HG03196 (cell line): Measurements from ENCODE around the gene MBL2.
A peak's percentile ranks its signal among the peaks of the same experiment; 100 is the strongest.

Source experiments
- ATAC-seq: cut with Tn5 transposase; IDR thresholded peaks from one replicate; pipeline ENCODE4 v1.9.1; 2021; ENCODE audit not compliant: unreplicated experiment

Gene MBL2

DNA sequence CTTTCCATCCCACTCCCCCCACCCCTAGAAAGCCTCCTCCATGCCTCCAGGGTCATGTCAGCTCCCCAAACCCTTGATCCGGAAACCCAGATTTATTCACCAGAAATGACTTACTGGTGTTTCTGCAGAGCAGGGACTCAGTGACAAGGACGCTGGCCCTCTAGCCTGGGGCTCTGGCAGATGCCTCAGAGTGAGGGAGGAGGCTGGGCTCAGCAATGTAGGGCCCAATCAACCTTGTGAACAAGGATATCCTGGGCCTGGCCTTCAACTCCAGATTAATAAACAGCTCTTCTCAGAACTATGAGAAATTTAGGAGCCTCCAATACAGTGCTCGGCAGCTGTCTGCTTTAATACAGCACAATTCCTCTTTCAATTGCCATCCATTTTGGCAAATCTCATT, at the start of gene MBL2:
TSS of gene MBL2 (minus strand) at position 162 of the 400 bp plus-strand sequence. CDS start 1,149 bp downstream, outside the sequence.
- ATAC-seq, result no peak

DNA sequence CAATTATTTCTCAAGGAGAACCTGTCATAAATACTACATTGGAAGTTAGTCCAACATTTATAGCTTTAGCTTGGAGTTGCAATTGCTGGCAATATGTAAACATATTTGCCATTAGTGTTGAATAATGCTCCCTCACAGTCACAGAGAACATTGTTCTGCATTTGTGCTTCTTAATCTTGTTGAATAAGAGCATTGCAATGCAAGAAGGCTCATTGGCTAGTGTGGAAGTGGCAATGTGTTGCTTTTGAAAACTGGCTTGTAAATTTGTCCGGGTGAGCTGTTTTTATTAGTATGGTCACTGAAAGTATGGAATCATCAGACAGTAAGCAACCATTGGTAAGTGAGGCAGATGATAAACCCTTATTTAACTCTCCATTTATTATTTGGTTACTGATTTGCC, 47.7 kb upstream of the MBL2 start:
- ATAC-seq, result no peak

DNA sequence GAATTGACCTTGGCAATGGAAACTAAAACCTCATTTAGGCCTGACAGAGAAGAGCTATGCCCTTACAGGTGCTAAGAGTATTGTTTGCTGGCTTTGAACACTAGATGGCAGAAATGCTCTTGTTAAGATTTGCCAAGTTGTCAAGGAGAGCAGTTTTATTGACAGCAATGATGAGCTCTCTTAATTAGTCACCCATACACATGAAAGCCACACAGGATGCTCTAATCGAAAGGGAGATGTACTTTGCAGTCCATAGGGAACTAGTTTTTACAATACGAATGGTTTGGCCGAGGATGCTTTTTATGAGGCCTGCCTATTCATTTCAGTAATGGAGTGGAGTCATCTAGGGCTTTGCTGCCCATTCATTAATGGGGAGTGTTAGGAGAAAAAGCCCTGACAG, 45.4 kb upstream of the MBL2 start:
- ATAC-seq, result peak; percentile 96

DNA sequence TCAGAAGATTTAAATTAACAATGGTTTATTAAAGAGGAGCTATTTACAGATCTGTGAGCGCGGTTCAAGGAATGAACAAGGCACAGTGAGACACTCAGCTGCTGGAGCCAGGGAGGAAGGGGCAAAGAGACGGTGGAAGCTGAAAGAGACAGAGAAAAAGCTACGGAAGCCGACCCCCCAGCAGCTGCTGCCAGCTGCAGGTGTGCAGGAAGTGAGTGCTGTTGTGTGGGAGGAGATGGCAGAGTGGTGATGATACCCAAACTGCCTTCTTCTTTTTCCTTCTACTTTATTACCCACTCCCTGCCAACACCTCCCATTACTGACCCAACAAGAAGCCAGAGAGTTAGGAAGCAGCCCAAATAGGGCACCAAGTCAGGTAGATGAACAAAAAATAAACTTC, 41.9 kb upstream of the MBL2 start:
- no peak for ATAC-seq

DNA sequence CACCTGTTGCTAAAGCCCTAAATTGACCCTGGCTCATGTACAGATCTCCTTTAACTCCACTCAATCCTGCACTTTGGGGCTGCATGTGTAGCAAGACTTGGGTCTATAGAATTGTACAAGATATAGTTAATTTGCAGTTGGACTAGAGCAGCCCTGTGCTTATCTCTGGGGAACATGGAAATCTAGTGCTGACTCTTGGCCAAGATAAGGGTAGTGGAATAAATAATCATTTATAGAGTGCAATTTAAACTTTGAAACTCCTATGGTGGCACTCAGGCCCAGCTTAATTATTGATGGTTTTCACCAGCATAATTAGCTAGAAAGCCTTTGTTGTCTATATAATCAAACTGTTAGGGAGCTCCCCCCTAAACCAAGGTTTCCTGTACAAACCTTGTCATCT, 39.2 kb upstream of the MBL2 start:
- ATAC-seq, result no peak

DNA sequence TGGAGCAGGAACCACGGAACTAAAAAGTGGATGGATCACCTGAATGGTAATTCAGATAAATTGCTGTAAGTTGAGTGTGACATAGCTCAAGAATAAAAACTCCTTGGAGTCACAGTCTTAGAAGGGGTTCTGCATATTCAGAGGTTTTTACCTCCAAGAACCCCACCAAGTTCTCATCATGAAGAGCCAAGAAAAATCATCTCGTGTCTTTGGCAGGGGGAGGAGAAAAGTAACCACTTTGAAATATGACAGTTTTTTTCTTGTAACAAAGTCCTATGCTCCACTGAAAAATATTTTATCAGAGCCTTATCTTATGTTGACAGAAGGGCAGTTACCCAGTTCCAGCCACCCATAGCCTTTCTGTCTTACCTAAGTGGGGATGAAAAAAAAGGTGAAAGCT, 38.2 kb upstream of the MBL2 start:
- no peak for ATAC-seq

DNA sequence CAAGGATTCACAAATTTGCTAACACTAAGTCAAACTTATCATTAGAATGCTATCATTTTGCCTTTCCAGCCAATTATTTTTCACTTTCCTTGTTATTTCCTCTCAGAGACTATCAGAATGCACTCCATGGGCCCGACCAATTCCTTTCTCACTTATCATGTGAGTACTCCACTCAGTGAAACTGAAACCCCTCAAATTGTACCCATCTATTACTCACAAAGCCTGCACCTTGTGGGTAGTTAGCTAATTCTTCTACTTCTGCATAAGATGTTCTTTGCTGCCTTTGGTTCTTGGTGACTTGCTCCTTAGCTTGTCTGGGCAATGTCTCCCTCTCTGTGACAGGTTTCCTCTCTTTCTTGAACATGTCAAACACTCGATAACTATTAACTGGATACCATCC, 35.2 kb upstream of the MBL2 start:
- ATAC-seq, result no peak

DNA sequence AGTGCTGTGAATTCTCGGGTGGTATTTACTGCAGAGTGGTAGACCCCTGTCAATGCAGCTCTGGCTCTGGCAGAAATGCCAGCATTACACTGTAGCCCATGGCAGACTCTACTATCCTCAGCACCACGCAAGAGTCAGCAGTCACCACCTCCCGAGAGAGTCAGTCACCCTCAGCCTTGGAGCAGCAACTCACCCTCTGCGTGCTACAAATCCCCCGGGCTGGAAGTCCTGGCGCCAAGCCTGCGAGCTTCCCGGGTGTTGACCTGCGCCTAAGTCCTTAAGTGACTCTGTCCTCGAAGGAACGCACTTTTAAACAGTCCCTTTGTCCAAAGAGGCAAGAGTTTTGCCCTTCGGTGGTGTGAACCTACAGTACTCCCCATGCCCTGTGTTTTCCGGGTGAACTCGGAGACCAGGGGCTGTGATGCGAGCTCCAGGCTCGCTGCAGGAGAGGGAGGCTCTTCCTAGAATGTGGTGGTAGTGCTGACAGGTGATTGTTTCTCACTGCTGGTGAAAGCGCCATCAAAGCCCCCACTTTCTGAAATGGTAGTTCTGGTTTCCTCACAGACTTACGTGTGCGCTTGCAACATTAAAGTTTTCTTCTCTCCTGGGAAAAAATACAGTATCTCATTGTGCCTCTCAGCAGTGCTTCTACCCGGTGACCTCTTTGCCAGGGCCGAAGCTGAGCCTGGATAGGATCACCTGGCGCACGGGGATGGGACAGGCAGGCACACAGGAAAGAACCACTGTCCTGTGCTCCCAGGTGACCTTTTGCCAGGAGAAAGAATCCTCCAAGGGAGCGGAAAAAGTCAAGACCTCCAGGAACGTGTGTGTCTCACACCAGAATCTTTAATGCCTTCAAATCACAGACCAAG, 33.1 kb upstream of the MBL2 start:
- no peak for ATAC-seq

DNA sequence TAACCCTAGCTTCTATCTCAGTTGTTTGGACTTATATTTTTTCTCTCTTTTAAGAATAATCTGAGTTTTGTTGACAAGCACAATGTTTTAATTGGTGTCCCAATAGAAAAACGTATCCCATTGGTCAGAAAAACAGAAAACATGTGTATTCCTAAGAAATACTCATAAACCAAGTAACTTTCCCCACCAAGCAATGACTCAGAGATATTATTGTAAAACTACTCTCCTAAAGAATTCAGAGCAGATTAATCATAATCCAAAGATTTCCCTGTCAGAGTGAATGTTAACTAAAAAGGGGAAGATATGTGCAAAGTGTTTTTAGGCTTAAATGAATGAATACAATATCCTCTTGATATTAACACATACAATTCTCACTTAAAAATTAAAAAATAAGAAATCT, 29.4 kb upstream of the MBL2 start:
- ATAC-seq, result no peak

DNA sequence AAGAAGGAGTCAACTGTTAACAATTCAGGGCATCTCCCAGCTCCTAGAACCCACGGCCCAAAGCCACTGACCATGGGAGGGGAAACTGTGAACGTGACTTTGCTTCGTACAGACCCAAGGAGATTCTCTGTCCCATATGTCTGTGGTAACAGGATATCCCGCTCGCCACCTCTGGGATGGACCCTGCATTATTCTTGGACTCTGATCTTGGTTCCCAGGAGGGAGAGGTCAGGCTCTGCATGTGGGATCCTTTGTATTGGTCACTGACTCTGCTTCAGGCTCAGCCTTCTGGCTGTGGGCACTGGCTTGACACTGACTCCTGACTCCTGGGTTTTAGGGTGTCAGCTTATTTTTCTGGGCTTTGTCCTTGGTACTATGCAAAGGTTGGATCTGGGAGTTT, 13.5 kb upstream of the MBL2 start:
- ATAC-seq, result no peak

DNA sequence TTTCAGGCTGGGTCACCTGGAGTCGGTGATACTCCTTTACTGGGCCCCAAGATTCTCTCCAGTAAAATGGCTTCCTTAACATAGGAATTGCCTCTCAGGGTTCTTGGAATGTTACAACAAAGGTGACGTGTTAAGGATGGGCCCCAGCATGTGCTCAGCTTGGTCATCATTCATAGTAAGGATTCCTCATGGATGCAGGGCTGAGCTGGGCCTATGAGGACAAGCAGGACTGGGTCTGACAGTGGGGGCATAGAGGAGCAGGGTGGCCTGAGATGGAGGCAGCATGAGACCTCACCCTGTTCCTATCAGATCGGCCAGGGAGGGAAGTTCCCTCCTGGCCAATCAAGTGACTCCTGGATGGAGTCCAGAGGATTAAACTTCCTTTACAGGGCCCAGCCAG, 12.8 kb upstream of the MBL2 start:
- ATAC-seq, result no peak

DNA sequence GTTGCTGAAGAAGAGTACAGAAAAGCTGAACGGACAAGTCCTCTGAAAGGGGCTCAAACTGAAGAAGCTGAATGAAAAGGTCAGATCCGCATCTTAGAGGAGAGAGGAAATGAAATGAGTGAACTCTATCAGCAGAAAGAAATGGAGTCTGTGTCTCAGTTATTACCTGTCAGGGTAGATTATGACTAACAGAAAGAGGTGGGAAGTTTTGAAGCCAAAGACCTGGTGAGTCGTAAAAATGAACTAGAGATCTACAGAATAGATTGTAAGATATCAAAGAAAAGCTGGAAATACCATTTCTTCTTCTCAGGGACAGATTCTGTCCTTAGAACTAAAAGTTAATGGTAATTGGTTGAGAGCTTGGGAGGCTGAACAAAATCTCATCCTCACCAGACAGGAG, 11.1 kb upstream of the MBL2 start:
- ATAC-seq, result no peak

DNA sequence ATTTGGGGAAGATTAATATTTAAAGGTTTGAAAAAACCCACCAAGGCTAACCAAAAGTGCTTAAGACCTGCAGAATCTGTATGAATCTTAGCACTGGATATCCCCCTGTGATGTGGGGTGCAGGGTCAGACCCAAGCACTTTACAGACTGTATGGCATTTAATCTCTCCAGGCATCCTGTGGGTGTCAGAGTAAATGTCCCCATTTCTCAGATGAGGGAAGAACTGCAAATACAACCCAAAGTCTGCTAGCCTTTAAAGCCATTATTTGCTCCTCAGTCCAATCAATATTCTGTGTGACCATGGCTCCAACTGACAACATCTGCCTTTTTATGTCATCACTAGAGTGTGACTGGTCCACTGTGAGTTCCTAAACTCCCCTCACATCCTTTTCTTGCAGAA, 10.0 kb upstream of the MBL2 start:
- ATAC-seq, result no peak

DNA sequence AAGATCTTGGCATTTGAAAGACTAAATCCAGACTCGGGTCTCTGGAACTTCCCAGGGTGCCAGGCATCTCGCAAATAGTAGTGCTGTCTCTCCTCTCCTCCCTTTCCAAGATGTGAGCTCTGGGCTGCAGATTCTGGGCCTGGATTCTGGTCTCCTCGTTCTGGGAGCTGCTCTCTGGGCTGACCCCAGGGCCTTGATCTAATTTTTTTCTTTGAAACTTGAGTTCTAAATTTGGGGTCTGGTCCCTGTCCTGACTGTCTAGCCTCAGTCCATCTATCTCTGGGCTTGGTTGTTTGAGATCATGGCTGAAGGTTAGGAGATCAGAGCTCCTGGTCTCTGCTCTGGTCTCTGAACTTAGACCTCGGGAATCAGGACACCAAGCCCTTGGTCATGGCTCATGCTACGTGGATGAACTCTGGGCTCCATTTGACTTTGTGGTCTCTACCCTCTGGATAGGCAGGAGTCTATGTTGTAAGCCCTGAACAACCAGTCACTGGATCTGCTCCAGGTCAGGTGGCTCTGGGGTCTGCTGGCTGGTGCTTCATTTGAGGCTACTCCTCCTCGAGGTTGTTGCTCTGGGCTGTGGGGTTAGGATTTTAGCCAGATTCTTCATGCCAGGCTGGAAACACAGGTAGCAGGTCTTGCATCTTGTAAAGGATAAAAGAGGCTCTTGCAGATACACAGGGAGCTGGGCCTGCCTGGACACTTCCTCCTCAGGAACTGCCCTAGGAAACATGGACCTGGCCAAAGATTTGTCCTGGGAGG, 8.0 kb upstream of the MBL2 start:
- ATAC-seq, result no peak

DNA sequence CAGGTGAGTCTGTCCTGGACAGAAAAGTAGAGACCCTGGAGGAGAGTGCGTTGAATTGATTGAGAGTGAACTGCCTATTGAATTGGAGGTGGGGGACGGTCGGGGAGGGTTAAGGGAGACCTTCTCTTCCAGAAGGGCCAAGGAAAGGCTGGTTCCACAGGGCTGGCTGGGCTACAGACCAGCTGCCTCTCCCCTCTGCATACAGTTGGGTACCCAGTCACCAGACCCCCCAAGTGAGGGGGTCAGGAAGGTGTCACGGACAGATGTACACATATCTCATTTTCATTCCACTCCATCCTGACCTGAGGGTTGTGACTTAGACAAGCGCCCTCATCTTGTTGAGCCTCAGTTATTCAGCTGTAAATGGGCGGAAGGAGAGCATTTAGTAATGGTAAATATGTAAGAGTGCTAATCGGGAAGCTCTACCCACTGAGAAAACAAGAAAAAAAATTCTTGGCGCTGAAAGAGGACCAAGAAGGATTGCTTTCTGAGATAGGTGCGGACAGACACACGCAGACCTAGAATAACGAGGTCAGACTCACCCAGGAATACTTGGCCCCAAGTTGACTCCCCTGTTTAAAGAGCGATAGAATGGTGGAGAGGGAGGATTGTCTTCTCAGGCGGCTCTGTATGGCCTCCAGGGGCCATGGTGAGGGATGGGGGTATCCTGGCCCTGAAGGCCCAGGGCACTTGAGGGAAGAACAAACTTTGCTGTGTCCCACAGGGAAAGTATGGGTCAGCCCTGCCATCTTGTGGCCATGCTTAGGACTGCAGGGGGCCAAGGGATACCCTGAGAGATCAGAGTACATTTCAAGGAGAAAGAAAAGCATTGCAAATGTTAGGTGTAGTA, 7.2 kb upstream of the MBL2 start:
- ATAC-seq, result peak; percentile 93

DNA sequence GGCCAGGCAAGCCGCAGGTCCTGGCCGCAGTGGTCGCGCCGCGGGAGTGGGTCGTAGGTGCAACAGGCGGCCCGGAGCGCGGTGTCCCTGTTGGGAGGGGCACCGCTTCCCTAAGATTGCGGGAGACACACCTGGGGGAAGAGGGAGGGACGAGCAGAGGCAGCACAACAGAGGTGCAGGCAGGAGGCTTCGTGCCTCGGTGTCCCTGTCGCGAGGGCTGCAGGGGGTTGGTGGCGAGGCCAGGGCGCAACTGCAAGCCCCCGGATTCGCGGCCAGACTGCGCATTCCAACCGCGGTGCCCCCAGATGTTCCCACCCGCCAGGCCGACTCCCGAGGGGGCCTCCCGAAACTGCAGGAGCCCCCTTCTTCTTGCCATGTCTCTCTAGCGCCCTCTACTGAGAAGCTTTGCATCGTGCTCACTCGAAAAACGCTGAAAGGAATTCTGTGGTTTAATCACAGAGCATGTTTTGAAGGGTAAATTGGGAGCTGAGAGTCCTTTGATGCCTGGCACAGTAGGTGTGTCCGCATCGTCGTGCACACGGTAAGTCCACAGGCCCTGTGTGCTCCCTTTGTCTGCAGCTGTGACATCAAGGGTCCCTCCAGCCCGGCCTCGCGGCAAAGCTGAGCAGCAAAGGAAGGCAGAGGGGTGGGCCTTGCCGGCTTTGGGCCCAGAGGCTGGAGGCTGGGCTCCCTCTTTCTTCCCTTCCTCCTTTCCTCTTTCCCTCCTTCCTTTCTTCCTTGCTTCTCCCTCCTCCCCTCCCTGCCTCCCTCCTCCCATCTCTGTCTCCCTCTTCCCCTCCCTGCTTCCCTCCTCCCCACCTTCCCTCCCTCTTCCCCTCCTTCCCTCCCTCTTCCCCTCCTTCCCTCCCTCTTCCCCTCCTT, 6.2 kb upstream of the MBL2 start:
- no peak for ATAC-seq

DNA sequence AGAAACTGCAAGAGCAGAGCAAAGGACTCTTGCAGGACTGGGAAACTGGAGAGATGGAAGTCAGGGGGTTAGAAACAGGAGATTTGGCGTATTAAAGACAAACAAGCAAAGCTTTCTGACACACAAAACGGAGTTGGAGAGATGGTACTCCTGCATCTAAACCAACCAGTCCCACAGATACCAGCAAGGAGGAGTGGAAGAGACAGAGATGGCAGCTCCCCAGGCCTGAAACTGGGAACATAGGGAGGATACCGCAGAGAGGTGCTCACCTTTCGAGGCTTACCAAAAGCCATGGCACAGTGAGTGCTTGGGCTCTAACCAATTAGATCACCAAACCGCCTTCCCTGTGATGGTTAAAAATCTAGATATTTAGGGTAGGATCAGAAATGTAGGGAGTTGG, 4.8 kb upstream of the MBL2 start:
- no peak for ATAC-seq

DNA sequence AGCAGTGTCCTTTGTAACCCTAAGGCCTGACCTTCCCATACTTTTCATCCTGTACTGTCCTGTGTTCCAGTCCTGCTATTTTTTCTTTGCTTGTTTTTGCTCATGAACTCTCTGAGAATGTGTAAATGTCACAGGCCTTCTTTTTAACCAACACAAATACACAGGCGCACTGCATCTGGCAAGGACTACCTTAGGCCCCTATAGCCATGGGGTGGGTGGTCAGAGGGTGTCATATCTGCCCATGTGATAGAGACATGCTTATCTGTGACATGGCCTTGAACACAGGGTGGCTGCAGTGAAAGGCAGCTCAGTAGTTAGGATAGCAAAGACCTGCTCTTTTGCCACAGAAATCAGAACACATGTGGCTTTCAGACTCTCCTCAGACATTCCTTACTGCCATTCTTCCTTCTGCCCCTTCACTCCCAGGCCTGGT, 3.9 kb upstream of the MBL2 start:
- ATAC-seq, result no peak

DNA sequence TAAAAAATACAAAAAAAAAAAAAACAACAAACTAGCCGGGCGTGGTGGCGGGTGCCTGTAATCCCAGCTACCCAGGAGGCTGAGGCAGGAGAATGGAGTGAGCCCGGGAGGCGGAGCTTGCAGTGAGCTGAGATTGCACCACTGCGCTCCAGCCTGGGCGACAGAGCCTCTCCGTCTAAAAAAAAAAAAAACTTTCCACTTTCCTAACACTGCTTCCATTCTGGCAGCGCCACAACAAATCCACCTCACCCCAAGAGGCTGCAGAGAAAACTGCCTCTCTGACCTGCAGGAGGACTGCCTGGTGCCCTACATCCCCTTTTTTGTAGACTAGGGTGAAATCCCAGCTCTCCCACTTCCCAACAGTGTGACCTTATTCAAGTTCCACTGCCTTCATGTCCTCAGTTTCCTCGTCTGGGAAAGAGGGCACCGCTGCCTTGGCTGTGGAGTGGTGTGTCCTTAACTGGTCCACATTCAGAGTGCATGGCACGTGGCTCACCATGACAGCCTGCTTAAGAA, 2.6 kb upstream of the MBL2 start:
- ATAC-seq, result no peak

DNA sequence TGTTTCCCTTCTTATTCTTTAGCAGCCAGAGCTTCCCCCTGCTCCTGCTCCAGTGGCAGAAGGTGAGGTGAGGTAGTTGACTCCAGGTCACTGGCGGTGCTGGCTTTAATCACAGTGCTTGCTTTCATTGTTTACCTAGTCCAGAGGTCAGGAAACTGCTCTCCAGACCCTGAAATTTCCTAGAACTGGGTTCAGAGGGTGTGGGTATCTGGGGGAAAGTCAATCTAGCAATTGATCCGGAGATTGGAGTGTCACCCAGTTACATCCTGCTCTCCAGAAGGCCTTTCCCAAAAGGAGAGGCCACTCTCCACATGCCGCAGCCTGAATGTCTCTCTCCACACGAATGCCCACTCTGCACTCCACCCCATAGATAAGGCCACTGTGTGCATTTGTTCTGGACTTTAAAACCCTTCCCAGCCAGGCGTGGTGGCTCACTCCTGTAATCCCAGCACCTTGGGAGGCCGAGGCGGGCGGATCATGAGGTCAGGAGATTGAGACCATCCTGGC, 2.1 kb upstream of the MBL2 start:
- no peak for ATAC-seq
